ENCODE data around the gene CSNK1G1. TPM values are rescaled to one million over a fixed set of nuclear protein-coding genes. Genes with fewer than 3 reads are reported as not detected.

CSNK1G1 gene
- polyA plus RNA-seq, 2 of the 4 experiments (the other 2 are of a cell fraction) = 11.0 to 36.3 TPM

GRCh38 chr15:64166102-64166890, 189.7 kb downstream of the CSNK1G1 start:
- ATAC-seq (no peak), FAIRE-seq (no peak), DNase-seq (ENCODE audit: low read depth in 1 of 2, low spot score in 1 of 2) (no peak)
- CTCF ChIA-PET = interaction anchor here (0.6 to 5.7 kb wide), 4 partner anchors 12 to 1026 kb away, joined by 3 to 69 read pairs (median 3); partner anchors contain the start of gene SNX22
- peak; percentile 93 for TF ChIP-seq MAFK (IDR thresholded peaks at IDR 0.05; ENCODE audit: partially characterized antibody)
- TF ChIP-seq RNF2 (IDR thresholded peaks at IDR 0.05; ENCODE audit: borderline replicate concordance, low read depth) = no peak
- no peak for TF ChIP-seq RFX5 (IDR thresholded peaks at IDR 0.05)
- TF ChIP-seq POLR2AphosphoS2 (conservative IDR thresholded peaks at IDR 0.05; ENCODE audit: low read length) = no peak
- H3K27ac ChIP-seq = no peak overlapping the region
- H3K4me1 ChIP-seq = peaks cover 18% of the 10 kb centered on the region
- no peak overlapping the region for H3K4me2 ChIP-seq
- H3K4me3 ChIP-seq = no peak overlapping the region
- 95% methylated on average over 5 of the region's 5 CpGs for WGBS (ENCODE audit: missing lambda C conversion rate)
- POLR2A ChIA-PET = no interaction called here
- no peaks in the 10 kb centered on the region for H3K9me3 ChIP-seq

GRCh38 chr15:64164436-64164835, 191.5 kb downstream of the CSNK1G1 start:
- H3K27ac ChIP-seq = no peak overlapping the region
- DNase-seq (ENCODE audit: low read depth in 1 of 2, low spot score in 1 of 2) = no peak
- CTCF ChIA-PET = interaction anchor here (0.6 to 5.7 kb wide), 8 partner anchors 10 to 564 kb away, joined by 3 to 69 read pairs (median 5); partner anchors contain the start of gene SNX22
- H3K9me3 ChIP-seq = no peaks in the 10 kb centered on the region
- TF ChIP-seq, protein P1, sequence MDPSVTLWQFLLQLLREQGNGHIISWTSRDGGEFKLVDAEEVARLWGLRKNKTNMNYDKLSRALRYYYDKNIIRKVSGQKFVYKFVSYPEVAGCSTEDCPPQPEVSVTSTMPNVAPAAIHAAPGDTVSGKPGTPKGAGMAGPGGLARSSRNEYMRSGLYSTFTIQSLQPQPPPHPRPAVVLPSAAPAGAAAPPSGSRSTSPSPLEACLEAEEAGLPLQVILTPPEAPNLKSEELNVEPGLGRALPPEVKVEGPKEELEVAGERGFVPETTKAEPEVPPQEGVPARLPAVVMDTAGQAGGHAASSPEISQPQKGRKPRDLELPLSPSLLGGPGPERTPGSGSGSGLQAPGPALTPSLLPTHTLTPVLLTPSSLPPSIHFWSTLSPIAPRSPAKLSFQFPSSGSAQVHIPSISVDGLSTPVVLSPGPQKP (IDR thresholded peaks at IDR 0.05; ENCODE audit: low read depth, low read length) = no peak
- TF ChIP-seq TFCP2L1 (CRISPR knock-in tag; IDR thresholded peaks at IDR 0.05) = no peak
- no peak for TF ChIP-seq MAFK (IDR thresholded peaks at IDR 0.05; ENCODE audit: partially characterized antibody)
- no peak for TF ChIP-seq ESRRA (IDR thresholded peaks at IDR 0.05; ENCODE audit: borderline replicate concordance, low read length)
- TF ChIP-seq TP53 (CRISPR knock-in tag; IDR thresholded peaks at IDR 0.05) = no peak
- TF ChIP-seq, protein P2, sequence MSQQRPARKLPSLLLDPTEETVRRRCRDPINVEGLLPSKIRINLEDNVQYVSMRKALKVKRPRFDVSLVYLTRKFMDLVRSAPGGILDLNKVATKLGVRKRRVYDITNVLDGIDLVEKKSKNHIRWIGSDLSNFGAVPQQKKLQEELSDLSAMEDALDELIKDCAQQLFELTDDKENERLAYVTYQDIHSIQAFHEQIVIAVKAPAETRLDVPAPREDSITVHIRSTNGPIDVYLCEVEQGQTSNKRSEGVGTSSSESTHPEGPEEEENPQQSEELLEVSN (IDR thresholded peaks at IDR 0.05; ENCODE audit: borderline replicate concordance, low read depth) = no peak
- no peak for TF ChIP-seq NR3C1 (IDR thresholded peaks at IDR 0.05)
- no peak for TF ChIP-seq RAD21 (conservative IDR thresholded peaks at IDR 0.05 in 1 of 2, IDR thresholded peaks at IDR 0.05 in 1 of 2)
- TF ChIP-seq CBX2 (IDR thresholded peaks at IDR 0.05; ENCODE audit: borderline replicate concordance, low read depth) = no peak
- TF ChIP-seq, protein P3, sequence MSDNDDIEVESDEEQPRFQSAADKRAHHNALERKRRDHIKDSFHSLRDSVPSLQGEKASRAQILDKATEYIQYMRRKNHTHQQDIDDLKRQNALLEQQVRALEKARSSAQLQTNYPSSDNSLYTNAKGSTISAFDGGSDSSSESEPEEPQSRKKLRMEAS (IDR thresholded peaks at IDR 0.05) = no peak
- no peak for TF ChIP-seq SMC3 (IDR thresholded peaks at IDR 0.05)
- TF ChIP-seq SREBF2 (IDR thresholded peaks at IDR 0.05) = no peak
- TF ChIP-seq, protein P4, sequence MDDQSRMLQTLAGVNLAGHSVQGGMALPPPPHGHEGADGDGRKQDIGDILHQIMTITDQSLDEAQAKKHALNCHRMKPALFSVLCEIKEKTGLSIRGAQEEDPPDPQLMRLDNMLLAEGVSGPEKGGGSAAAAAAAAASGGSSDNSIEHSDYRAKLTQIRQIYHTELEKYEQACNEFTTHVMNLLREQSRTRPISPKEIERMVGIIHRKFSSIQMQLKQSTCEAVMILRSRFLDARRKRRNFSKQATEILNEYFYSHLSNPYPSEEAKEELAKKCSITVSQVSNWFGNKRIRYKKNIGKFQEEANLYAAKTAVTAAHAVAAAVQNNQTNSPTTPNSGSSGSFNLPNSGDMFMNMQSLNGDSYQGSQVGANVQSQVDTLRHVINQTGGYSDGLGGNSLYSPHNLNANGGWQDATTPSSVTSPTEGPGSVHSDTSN (IDR thresholded peaks at IDR 0.05) = no peak
- no peak for TF ChIP-seq BHLHE40 (IDR thresholded peaks at IDR 0.05; ENCODE audit: low read depth, low read length)
- TF ChIP-seq MAZ (IDR thresholded peaks at IDR 0.05; ENCODE audit: borderline replicate concordance, low read depth, low read length) = no peak
- no peak for TF ChIP-seq PHF8 (IDR thresholded peaks at IDR 0.05; ENCODE audit: borderline replicate concordance, low read depth)
- no peak for TF ChIP-seq FOSL2 (IDR thresholded peaks at IDR 0.05)
- no peak for TF ChIP-seq FOSL2 (CRISPR knock-in tag; IDR thresholded peaks at IDR 0.05)
- no peak for TF ChIP-seq HEYL (CRISPR knock-in tag; IDR thresholded peaks at IDR 0.05)
- no peak for TF ChIP-seq KDM5A (IDR thresholded peaks at IDR 0.05)
- TF ChIP-seq KDM1A (IDR thresholded peaks at IDR 0.05; ENCODE audit: low read depth) = no peak
- H3K4me2 ChIP-seq = no peak overlapping the region
- no peak overlapping the region for H3K4me3 ChIP-seq
- POLR2A ChIA-PET = no interaction called here
- FAIRE-seq = no peak
- 90% methylated on average over 4 of the region's 4 CpGs for WGBS (ENCODE audit: missing lambda C conversion rate)
- ATAC-seq = no peak
- peaks cover 32% of the 10 kb centered on the region for H3K4me1 ChIP-seq

Data from A549 (cell line).